Left forelimb (tissue), 1 donor: ENCODE data around the gene P4HB.

ENCODE experiments used
- DNase-seq: peaks from one replicate; pipeline ENCODE4 v3.0.0-alpha.2; 2018; ENCODE audit warnings: low spot score

P4HB gene

DNA sequence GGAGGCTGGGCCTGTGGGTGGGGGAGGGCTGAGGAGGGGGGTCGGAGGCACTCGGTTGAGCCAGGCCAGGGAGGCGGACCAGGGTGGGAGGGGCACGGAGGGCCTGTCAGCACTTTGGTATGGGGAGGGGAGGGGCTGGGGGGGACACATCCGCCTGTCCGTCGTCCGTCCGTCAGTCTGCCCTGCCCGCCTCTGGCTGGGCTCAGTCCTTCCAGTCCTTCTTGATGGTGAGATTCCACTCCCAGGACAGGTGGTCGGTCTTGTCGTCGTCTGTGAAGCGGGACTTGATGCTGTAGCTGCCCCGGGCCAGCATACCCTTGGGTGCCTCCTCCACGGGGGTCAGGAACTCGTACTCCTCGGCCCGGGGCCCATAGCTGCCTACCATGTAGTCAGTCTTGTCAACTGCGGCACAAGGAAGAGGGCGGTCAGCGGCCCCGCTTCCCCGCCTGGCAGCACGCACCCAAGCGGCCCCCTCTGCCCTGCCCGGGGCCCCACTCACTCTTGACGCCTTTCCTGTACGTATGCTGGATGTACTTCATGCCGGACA, 8.4 kb upstream of the P4HB start:
- DNase-seq, result no peak

- no peak for DNase-seq
Observed at GRCh38 chr17:81867991-81868673, 7.8 kb upstream of the P4HB start.

- DNase-seq, result no peak
Observed at GRCh38 chr17:81867170-81867990, 7.0 kb upstream of the P4HB start.

GRCh38 chr17:81866440-81867169, 6.3 kb upstream of the P4HB start:
- no peak for DNase-seq

- DNase-seq, result no peak
Observed at GRCh38 chr17:81865733-81866439, 5.6 kb upstream of the P4HB start.

GRCh38 chr17:81865358-81865732, 5.0 kb upstream of the P4HB start:
- DNase-seq, result no peak

GRCh38 chr17:81863833-81864768, 3.8 kb upstream of the P4HB start:
- no peak for DNase-seq

DNA sequence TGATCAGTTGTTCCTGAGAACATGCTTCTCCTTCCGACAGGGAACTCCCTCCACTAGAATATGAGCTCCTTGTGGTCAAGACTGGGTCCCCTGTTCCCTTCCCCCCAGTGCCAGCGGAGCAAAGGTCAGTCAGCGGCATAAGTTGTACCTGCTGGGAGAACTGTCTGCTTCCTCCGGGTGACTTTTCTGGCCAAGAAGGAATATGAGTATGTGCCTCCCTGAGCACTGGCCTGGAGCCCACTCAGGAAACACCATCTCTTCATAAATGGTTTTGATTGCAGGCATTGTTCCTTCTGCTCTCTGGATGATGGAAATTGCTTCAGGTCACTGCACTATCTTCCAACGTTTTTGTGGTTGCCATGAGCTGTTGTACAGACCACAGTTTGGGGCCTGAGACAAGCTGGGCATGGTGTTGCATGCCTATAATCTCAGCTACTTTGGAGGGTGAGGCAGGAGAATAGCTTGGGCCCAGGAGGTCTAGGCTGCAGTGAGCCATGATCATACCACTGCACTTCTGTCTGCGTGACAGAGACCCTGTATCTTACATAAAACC, 2.9 kb upstream of the P4HB start:
- no peak for DNase-seq

GRCh38 chr17:81860756-81861568, 627 bp upstream of the P4HB start:
- DNase-seq, result peak; percentile 100

GRCh38 chr17:81858967-81859905, 1.1 kb downstream of the P4HB start:
- no peak for DNase-seq

GRCh38 chr17:81858170-81858966, 2.0 kb downstream of the P4HB start:
- DNase-seq, result no peak

DNA sequence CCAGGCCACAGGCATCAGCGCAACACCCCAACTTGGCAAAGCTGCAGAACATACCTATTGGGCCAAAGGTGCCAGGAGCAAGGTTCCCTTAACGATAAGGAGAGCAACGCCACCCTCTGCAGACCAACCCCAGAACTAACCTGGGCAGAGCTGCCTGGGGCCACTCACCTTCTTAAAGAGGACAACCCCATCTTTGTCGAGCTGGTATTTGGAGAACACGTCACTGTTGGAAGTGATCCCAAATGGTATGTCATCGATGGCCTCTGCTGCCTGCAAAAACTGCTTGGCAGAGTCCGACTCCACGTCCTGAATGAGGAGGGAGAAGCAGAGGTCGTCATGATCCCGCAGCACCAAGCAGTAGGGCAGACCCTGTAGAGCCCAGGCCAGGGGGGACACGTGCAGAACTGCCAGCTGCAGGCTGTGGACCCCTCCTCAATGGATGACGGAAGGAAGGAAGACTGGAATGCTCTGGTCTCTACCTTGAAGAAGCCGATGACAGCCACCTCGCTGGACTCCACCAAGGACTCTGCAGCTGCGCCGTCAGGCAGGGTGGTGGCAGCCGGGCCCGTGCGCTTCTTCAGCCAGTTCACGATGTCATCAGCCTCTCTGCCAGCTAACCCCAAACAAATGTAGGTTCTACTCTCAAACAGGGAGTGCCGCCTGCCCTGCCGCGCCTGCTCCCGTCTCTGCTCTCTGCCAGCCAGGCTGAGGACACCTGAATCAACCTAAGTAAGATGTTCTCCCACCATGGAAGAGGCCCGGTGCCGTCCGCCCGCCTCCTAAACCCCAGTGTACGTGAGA, 5.2 kb downstream of the P4HB start:
- no peak for DNase-seq

DNA sequence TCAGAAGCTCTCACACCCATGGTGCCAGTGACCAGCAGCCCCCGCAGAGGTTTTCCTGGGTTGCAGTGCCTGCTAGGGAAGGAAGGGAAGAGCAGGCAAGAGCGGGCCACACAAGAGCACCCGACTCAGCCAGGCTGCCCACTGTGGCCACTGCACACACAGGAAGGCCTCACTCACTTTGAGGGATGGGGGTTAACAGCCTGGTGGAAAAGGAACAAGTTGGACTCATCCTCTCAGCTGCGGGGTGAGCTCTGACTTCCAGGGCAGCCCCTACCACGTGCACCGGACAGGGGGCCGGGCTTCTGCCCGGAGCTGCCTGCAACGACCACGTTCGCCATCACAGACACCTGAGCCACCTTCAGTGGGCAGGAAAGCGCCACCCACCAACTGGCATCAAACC, 8.1 kb downstream of the P4HB start:
- DNase-seq, result no peak

DNA sequence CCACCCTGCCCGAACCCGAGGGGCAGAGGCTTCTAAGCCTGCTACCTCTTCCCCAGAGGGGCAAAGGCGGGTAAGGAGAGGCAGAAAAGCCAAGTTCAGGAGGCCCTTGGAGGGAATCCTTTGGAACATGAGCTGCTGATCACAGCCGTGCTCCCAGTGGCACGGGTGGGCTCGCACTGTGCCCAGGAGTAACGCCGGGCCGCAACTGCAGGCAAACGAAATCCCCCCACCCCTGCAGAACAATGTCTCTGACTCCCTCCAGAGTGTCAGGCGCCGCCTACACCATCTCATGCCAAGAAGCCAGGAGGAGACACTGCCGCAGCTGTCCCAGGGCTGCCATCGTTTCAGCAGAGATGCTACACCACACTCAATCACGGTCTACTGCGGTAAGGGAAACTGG, 8.9 kb downstream of the P4HB start:
- no peak for DNase-seq

DNA sequence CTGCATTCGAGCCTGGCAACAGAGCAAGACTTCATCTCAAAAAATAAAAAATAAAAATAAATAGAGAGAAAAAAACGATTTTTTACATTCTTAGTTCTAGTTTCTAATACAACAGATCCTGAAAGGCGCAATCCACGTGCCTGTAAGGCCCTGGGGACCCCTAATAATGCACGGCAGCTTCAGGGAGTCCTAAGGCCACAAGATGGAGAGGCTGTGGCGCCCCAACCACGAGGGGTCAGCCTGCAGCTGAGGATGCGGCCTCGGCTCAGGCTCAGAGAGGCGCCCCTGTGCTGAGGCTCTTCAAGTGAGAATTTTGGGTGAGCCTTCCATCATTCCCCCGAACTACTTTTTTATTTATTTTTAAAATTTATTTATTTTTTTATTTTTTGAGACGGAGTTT, 10.9 kb downstream of the P4HB start:
- no peak for DNase-seq

- no peak for DNase-seq
Observed at GRCh38 chr17:81846743-81847689, 13.3 kb downstream of the P4HB start.
